Cardiac muscle cell (in vitro differentiated cells and primary cell): Measurements from ENCODE around the gene RNF111. TPM values are rescaled to one million over a fixed set of nuclear protein-coding genes. Genes with fewer than 3 reads are reported as not detected.

Experiments used
- DNase-seq, 2 donors: peaks; one replicate each; pipeline versions ENCODE4 v3.0.0 to v3.0.0-alpha.2; 2010 to 2017; ENCODE audit warnings: low read depth in 1 of 2, low spot score in 1 of 2
- H3K27ac ChIP-seq: fragments of 200-600 bp; sonication (generic); 2 replicates; pipeline ENCODE4 v1.5.1; 2016
- H3K27me3 ChIP-seq: fragments of 200-600 bp; sonication (generic); 2 replicates; pipeline ENCODE4 v1.6.0; 2016; ENCODE audit warnings: control low read depth
- H3K36me3 ChIP-seq: fragments of 200-600 bp; sonication (generic); 2 replicates; pipeline ENCODE4 v1.5.1; 2016; ENCODE audit warnings: control low read depth
- H3K4me1 ChIP-seq: fragments of 200-600 bp; sonication (generic); 2 replicates; pipeline ENCODE4 v1.8.1; 2017; ENCODE audit warnings: low read depth, mild to moderate bottlenecking, mixed run types
- H3K4me3 ChIP-seq: fragments of 200-600 bp; sonication (generic); 2 replicates; pipeline ENCODE4 v1.5.1; 2016; ENCODE audit warnings: mild to moderate bottlenecking
- H3K9me3 ChIP-seq: fragments of 200-600 bp; sonication (generic); 2 replicates; pipeline ENCODE4 v1.5.1; 2017; ENCODE audit warnings: low read depth, mild to moderate bottlenecking, control low read depth
- polyA plus RNA-seq: library from polyadenylated mRNA; unstranded; fragments of >200 nt; fragmentation: Nextera tagmentation; extraction: Ambion mirVana; gene quantifications from 2 replicates; pipeline ENCODE4 v1.2.1, GENCODE V29; 2016
- total RNA-seq: library from RNA; depleted of rRNA; stranded (reverse); fragments of >200 nt; gene quantifications from 2 replicates; pipeline ENCODE4 v1.2.3, GENCODE V29; 2016
- TF ChIP-seq, protein P1 (sequence below): IDR thresholded peaks from 2 replicates; pipeline ENCODE4 v1.5.1; 2012; ENCODE audit warnings: low read depth, mild to moderate bottlenecking, low read length

The RNF111 gene
- 12.4 and 12.9 TPM in 2 replicates for total RNA-seq
- polyA plus RNA-seq, result 15.1 and 23.0 TPM in 2 replicates

DNA sequence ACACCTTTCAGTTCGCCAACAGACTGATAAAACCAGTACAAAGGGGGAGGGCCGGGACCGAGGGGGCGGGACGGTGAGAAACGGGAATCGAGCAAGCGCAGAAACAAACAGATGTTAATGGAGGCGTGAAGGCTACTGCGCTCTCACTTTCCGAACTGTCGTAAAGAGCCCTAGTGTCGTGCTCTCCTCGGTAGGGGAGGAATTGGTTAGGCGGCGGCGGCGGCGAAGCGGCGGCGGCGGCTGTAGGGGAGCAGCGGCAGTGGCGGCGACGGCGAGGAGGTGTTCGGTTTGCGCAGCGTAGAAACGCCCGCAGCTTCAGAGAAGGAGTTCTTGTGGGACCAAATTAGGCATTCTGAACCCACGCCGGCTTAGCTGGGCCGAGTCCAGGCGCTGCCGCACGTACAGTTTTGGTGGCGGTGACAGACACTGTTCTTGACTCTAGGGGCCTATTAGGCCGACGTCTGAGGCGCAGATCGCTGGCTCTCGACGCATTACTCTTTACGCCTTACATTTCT is at the start of gene RNF111:
Gene RNF111 (plus strand): TSS at position 173 of the 515 bp plus-strand sequence. CDS start 43,160 bp downstream, outside the sequence.
- Histone ChIP-seq H3K9me3 (no peaks in the 10 kb centered on the region), H3K4me3 (peak within 1 kb of the TSS; percentile 87), H3K36me3 (no peaks in the 10 kb centered on the region), H3K27ac (peak within 1 kb of the TSS; percentile 95), H3K27me3 (peaks cover 15% of the 10 kb centered on the region), H3K4me1 (peaks cover 11% of the 10 kb centered on the region)
- DNase-seq, result peak; percentile 95 to 97
- TF ChIP-seq, protein P1, sequence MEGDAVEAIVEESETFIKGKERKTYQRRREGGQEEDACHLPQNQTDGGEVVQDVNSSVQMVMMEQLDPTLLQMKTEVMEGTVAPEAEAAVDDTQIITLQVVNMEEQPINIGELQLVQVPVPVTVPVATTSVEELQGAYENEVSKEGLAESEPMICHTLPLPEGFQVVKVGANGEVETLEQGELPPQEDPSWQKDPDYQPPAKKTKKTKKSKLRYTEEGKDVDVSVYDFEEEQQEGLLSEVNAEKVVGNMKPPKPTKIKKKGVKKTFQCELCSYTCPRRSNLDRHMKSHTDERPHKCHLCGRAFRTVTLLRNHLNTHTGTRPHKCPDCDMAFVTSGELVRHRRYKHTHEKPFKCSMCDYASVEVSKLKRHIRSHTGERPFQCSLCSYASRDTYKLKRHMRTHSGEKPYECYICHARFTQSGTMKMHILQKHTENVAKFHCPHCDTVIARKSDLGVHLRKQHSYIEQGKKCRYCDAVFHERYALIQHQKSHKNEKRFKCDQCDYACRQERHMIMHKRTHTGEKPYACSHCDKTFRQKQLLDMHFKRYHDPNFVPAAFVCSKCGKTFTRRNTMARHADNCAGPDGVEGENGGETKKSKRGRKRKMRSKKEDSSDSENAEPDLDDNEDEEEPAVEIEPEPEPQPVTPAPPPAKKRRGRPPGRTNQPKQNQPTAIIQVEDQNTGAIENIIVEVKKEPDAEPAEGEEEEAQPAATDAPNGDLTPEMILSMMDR, result no peak

DNA sequence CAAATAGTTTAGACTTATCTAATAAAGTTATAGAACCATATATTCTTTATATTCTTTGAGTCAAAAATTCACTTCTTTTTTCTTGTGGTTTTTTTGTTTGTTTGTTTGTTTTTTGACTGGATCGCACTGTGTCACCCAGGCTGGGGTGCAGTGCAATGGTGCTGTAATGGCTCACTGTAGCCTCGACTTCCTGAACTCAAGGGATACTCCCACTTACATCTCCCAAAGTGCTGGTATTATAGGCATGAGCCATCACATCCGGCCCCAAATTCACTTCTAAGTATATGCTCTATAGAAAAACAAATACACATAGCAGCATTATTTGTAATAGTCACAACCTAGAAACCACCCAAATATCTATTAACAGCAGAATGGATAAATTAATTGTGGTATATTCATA is 40.3 kb upstream of the RNF111 start:
- no peaks in the 10 kb centered on the region for H3K9me3 ChIP-seq
- H3K27me3 ChIP-seq, result no peaks in the 10 kb centered on the region
- no peak for DNase-seq
- no peaks in the 10 kb centered on the region for H3K36me3 ChIP-seq
- TF ChIP-seq, protein P1, result no peak
- no peak overlapping the region for H3K27ac ChIP-seq
- no peak overlapping the region for H3K4me3 ChIP-seq
- no peaks in the 10 kb centered on the region for H3K4me1 ChIP-seq

DNA sequence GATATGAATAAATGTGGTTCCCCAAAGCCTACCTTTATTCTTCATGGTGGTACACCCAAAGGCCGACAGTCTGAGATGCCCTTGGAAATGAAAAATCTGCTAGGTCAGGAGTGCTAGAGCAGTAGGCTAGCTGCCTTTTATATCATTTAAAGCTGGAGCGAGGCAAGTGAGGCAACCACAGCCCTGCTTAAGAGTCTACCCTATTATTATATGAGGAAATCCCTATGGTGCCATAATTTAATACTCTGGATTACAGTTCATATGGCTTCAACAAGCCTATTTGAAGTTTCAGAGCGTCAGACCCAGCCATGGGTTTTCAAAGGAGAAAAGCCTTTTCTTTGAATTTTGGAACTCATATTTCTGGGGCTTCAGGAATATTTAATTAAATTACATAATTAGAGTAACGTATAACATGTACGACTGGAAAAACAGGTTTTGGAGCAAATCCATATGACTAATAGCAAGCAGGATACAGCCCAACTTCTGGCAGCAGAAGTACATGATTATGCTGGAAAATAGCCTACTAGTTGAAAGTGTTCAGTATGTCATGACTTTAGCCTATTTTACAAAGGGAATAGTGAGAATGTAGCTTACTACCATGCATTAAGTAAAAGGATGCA is 36.0 kb upstream of the RNF111 start:
- DNase-seq, result peak in 1 of 2 donors; percentile 88
- Histone ChIP-seq H3K27ac (no peak overlapping the region), H3K4me1 (peaks cover 9% of the 10 kb centered on the region), H3K36me3 (no peaks in the 10 kb centered on the region), H3K27me3 (no peaks in the 10 kb centered on the region), H3K4me3 (no peak overlapping the region), H3K9me3 (no peaks in the 10 kb centered on the region)
- TF ChIP-seq, protein P1, result no peak

DNA sequence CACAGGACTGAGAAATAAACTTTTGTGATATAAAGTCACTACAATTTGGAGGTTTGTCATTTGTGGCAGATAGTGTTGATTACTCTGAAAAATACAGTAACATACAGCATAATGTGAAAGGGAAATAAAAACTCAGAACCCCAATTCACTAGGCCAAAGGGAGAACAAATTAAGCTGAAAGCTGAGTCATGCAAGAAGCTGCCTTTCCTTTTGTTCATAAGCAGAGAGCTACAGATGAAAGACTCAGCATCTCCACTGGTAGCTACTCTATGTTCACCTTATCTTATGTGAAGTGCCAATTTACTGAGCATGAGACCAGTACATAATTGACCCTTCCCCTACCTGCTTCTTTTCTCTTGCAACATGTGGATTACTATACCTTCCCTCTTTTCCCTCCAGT is 34.7 kb upstream of the RNF111 start:
- Histone ChIP-seq H3K27me3 (no peaks in the 10 kb centered on the region), H3K27ac (no peak overlapping the region), H3K4me3 (no peak overlapping the region), H3K36me3 (no peaks in the 10 kb centered on the region), H3K9me3 (no peaks in the 10 kb centered on the region), H3K4me1 (peaks cover 9% of the 10 kb centered on the region)
- TF ChIP-seq, protein P1, result no peak
- DNase-seq, result peak; percentile 22 to 47

DNA sequence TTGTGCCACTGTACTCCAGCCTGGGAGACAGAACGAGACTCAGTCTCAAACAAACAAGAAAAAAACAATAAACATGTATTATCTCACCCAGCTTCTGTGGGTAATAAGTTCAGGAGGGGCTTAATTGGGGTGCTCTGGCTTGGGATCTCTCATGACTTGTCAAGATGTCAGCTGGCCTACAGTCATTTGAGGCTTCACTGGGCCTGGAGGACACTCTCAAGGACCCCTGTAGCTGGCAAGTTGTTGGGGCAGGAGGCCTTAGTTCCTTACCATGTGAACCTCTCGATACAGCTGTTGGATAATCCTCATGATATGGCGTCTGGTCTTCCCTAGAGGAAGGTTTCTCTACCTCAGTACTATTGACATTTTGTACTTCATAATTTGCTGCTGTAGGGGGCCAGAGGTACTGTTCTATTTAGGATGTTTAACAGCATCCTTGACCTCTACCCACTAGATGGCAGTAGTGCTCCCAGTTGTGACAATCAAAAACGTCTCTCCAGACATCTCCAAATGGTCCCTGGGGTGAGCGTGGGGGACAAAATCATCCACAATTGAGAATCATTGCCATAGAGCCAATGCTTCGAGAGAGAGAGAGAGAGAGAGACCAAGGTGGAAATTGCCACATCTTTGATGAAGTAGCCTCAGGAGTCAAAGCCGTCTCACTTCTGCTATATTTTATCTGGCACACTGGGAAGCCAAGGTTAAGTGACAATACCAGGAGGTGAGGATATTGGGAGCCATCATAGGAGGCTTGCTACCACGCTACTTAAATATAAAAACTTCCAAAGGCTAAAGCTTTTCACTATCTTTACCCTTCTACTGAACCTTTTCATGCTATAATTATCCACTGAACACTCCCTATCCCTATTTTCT is 30.1 kb upstream of the RNF111 start:
- H3K4me1 ChIP-seq, result peaks cover 9% of the 10 kb centered on the region
- DNase-seq, result peak; percentile 71 to 73
- H3K9me3 ChIP-seq, result no peaks in the 10 kb centered on the region
- no peaks in the 10 kb centered on the region for H3K36me3 ChIP-seq
- no peak overlapping the region for H3K4me3 ChIP-seq
- TF ChIP-seq, protein P1, result peak; percentile 90
- no peaks in the 10 kb centered on the region for H3K27me3 ChIP-seq
- no peak overlapping the region for H3K27ac ChIP-seq
